Stimulated activated CD4-positive, alpha-beta T cell treated with anti-CD3 and anti-CD28 coated beads, Interleukin-2, amount 100 ng/mL, for 48 hours (primary cell): Measurements from ENCODE around the gene MYO10.
"Not testable (repeated sequence)": the region's sequence is repeated elsewhere in the genome, so short reads cannot be mapped to it uniquely, and the experiment has no call there.

Experiments
- DNase-seq, 2 donors: peaks; one replicate each; pipeline ENCODE4 v3.0.0-alpha.2; 2020

The MYO10 gene

DNA sequence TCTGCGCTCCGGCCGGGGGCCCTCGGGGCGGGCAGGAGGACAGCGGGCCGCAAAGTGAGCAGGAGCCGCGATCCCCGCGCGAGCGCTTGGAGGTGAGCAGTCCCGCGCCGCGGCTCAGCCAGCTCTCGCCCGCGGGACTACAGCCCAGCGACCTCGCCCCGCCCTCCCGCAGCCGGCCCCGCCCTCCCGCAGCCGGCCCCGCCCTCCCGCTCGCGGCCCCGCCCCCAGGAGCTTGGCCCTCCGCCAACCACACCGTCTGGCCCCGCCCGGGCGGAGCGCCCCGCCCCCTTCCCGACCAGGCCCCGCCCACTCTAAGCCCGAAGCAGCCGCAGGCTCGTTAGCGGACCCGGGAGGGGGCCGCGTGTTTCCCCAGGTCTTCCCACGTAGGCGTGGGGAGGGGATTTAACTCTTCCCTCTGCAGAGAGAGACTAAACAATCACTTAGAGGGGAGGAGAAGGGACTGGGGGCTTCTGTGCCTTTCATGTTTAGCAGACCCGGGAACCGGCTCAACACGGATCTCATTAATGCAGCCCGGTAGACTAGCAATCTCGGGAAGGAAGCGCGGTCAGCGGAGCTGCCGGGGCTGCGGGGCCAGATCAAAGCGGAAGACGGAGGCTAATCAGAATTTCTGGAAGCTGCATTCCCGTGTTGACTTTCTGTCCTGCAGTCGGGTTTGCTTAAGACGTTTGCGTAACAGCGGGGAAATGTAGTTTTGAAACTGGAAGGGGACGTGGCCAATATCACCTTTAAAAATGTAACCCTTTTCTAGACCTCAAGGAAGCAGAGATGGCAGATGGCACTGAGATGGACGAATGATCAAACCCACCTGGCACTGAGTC lies at the start of gene MYO10:
Gene MYO10, minus strand, starts transcription at position 139 of the 839 bp plus-strand sequence. CDS start 480 bp downstream, outside the sequence.
- peak; percentile 46 to 76 for DNase-seq

DNA sequence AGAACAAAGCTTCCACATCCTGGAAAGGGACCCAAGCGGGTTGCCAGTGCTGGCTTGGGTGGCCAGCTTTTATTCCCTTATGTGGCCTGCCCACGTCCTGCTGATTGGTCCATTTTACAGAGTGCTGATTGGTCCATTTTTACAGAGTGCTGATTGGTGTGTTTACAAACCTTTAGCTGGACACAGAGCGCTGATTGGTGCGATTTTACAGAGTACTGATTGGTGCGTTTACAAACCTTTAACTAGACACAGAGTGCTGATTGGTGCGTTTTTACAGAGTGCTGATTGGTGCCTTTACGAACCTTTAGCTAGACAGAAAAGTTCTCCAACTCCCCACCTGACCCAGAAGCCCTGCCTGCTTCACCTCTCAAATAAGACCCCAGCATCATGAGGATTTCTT lies 49.2 kb upstream of the MYO10 start:
- not testable (repeated sequence) for DNase-seq

DNA sequence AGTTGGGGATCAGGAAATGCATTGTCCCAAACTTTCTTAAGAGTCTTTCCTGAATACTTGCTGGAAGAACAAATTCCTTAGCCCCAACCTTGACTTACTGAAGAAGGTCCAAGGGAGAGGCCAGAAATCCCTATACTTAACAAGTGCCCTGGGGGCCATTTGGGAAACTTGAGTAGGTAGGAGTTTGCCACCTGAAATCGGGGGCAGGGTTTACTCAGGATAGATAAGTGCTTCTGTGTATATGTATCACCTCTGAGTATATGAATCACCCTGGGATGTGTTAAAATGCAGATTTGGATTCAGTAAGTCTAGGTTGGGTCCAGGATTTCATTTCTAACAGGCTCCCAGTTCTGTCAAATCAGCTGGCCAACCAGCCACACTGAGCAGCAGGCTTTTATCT lies 47.9 kb upstream of the MYO10 start:
- DNase-seq, result no peak

DNA sequence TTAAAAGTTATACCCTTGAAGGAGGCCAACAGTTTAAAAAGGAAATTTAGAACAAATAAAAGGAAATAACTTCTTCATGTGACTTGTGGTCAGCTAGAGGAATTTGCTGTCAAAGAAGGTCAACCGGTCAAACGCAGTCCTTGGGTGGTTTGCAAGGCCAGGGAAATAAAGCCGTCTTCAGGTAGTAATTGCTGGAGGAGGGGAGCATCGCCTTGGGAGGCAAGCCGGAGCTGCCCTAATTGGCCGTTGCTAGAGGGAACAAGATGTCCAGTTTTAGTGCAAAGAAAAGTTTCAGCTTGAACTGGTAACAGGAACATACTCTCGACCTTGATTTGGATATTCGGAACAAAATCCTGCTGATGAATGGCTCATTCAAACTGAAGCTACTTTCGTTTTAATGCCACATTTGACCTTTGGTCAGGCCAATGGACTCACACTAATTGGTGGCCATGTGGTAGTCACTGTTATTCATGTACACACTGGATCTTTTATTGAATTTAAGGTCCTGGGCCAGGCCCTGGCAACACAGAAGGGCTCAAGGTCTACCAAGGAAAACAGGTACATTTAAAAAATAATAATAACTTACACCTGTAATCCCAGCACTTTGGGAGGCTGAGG lies 47.0 kb upstream of the MYO10 start:
- DNase-seq, result no peak

DNA sequence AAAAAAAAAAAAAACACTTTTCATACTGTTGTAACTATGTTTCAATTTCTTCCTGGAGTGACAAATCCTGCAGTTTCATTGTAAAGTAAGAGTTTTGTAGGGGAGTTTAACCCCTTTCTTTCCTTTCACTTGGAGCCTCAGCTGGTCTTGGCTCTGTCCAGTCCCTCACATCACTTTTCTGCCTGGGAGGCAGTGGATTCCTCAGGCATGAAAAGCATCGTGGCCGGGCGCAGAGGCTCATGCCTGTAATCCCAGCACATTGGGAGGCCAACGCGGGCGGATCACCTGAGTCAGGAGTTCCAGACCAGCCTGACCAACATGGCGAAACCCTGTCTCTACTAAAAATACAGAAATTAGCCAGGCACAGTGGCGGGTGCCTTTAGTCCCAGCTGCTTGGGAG lies 45.6 kb upstream of the MYO10 start:
- DNase-seq, result no peak

DNA sequence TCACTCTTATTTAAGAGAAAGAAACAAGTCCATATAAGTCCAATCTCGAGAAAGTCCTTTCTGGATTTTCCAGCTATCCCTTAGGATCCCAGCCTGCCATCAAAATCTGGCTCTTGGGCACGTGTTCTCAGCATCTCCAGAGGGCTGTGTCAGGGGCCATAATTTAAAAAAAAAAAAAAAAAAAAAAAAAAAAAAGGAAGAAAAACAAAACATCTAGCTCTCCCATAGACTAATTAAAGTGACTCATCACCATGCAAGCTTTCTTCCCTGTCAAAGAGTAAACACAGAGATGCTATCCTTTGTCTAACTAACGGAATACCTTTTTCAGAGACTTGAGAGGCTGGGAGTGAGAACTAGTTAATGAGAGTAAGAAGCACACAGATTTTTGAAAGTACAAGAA lies 44.9 kb upstream of the MYO10 start:
- DNase-seq, result no peak

DNA sequence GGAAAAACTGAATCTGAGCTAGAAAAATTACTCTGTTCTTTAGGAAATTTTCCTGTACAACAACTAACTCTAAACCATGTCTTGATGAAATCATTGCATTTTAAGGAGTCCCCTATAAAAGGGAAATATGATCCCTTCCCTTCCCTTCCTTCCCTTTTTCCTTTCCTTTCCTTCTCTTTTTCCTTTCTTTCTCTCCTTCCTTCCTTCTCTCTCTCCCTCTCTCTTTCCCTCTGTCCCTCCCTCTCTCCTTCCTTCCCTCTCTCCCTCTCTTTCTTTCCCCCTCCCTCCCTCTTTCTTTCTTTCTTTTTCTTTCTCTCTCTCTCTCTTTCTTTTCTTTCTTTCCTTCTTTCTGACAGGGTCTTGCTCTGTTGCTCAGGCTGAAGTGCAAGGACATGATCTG lies 42.2 kb upstream of the MYO10 start:
- DNase-seq, result no peak

DNA sequence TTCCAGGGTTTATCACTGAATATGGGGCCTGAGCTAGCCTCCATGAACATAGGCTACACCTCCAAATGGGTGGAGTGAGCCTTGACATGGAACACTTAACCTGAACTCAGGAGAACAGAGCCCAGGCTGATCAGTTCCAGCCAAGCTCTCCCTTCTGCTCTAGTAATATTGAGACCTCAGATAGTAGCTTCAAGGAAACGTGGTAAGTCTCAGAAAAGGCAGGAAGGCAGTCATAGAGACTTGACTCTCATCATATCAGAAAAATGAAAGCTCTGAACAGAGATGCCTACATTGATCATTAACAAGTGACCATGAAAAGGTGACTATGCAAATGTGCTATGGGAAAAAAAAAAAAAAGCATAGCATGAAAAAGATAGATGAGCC lies 40.5 kb upstream of the MYO10 start:
- no peak for DNase-seq

DNA sequence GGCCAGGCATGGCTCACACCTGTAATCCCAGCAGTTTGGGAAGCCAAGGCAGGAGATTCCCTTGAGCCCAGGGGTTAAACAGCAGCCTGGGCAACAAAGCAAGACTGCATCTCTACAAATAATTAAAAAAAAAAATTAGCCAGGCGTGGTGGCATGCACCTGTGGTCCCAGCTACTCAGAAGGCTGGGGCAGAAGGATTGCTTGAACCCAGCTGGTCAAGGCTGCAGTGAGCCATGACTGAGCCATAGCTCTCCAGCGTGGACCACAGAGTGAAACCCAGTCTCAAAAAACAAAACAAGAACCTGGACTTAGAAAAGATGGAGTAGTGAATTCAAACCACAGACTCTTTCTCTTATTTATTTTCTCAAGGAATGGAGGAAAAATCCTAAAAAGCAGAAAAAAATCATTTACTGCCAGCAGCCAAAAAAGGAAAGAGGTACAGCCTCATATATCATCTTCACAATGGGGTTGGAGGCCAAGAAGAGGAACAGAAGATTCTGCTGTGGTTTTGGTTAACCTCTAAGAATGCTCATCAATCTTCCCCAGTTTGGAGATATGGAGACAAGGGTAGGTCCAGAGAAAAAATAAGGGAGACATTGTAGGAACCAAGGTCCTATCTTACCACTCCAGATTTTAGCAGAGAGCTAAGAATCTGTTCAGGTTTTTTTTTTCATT lies 40.0 kb upstream of the MYO10 start:
- DNase-seq, result no peak

DNA sequence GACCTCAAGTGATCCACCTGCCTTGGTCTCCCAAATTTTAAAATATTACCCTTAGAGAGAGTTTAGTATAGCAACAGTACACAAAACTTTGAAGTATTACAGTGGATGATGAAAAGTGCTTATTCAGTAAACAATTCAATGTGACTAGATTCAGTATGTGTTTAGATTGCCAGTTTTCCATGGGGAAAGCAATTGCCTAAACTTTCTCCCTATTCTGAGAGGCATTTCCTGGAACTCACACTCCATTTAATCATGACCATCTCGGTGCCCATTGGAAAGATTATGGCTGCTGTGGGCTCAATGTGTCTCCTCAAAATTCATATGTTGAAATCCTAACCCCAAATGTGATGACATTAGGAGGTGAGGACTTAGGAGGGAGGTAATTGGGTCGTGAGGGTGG lies 38.9 kb upstream of the MYO10 start:
- no peak for DNase-seq

DNA sequence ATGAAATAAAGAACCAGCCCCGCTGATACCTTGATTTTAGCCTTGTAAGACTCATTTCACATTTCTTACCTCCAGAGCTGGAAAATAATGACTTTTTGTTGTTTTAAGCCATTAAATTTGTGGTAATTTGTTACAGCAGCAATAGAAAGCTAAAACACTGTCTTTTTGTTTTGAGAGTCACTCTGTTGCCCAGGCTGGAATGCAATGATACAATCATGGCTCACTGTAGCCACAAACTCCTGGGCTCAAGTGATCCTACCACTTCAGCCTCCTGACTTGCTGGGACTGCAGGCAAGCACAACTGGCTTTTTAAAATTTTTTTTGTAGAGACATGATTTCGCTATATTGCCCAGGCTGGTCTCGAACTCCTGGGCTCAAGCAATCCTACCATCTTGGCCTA lies 34.7 kb upstream of the MYO10 start:
- DNase-seq, result no peak

DNA sequence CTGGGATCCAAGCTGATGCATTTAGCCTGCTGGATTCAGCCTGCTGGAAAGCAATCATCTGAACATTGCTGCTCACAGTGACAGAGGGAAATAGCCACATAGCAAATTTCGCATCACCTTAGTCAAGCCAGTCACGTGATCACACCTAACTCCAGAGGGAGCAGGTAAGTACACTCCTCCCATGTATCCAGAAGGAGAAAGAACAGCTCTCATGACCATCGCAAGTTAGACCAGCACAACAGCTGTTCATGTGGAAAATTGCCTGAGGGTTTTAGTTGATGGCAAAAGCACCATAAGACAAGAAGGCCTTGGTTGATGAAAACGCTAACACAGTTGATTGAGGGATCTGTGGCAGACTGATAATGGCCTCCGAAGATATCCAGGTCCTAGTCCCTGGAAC lies 34.2 kb upstream of the MYO10 start:
- DNase-seq, result no peak

DNA sequence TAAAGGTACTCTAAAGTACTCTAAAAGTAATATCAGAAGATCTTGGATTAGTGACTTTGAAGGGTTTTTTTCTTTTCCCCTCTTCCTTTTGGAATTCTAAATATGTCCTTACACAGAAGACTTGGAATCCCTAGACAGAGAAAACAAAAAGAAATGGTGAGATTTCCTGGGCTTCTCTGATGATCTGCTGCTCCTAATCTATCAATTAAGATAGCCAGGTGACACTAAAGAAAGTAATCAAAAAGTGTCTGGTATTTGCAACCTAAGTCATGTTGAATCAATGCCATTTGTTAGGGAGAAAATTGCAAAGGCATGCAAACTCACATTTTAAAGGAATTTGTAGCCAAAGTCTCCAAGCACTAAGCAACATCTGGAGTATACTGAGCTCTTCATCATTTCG lies 29.5 kb upstream of the MYO10 start:
- no peak for DNase-seq

DNA sequence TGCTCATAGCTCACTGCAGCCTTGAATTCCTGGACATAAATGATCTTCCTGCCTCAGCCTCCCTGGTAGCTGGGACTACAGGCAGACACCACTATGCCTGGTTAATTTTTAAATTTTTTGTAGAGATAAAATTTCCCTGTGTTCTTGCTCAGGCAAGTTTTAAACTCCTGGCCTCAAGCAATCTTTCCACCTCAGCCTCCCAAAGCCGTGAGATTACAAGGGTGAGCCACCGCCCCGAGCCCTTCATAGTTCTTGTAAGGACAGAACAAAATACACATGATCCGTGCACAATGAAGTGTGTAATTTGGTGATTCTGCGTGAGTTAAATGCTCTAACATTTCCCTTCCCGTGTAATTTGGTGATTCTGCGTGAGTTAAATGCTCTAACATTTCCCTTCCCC lies 27.7 kb upstream of the MYO10 start:
- no peak for DNase-seq

DNA sequence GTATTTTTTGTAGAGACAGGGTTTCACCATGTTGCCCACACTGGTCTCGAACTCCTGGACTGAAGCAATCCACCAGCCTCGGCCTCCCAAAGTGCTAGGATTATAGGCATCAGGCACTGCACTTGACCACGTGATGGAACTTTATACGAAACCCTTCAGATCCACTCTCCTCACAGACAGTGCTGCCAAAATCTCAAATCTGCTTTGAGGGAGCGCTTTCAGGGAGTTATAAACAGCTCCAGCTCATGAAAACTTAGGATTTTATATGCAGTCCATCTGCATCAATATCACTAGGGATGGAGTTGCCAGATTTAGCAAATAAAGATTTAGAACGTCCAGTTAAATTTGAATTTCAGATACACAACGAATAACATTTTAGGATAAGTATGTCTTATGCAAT lies 25.0 kb upstream of the MYO10 start:
- DNase-seq, result no peak

DNA sequence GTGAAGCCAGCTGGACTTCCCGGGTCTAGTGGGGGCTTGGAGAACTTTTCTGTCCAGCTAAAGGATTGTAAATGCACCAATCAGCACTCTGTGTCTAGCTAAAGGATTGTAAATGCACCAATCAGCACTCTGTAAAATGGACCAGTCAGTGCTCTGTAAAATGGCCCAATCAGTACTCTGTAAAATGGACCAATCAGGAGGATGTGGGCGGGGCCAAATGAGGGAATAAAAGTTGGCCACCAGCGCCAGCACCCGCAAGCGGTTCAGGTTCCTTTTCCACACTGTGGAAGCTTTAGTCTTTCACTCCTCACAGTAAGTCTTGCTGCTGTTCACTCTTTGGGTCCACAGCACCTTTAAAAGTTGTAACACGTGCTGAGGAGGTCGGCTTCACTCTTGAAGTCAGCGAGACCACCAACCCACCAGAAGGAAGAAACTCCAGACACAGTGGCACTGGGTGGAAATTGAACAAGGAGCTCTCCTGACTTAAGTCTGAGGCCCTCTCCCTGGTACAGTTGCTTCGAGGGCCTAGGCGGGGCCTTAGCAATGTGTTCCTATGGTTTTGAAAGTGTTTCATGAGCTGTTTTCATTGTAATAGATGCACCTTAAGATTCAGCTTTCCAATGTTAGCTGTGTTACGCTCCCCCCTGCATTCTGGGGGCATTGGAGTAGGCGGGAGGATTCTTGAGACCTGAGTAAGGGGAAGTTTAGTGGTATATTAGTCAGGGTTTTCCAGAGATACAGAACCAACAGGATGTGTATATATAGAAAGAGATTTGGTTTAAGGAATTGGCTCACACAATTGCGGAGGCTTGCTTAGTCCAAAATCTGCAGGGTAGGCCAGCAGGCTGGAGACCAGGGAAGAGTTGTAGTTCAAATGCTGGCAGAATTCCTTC lies 21.5 kb upstream of the MYO10 start:
- DNase-seq, result no peak

DNA sequence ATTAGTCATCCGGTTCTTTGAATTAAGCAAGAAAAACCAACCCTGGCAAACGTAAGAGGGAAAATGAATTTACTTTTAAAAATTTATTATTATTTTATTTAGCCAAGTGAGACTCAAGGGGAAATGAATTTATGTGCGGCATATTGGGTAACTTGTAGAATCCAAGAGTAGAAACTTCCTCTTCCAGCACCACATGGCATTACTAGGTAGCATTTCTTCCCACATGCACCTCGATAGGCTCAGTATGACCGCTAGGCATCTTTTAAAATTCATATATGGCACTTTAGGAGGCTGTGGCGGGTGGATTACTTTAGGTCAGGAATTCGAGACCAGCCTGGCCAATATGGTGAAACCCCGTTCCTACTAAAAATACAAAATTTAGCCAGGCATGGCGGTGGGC lies 17.6 kb upstream of the MYO10 start:
- DNase-seq, result no peak

DNA sequence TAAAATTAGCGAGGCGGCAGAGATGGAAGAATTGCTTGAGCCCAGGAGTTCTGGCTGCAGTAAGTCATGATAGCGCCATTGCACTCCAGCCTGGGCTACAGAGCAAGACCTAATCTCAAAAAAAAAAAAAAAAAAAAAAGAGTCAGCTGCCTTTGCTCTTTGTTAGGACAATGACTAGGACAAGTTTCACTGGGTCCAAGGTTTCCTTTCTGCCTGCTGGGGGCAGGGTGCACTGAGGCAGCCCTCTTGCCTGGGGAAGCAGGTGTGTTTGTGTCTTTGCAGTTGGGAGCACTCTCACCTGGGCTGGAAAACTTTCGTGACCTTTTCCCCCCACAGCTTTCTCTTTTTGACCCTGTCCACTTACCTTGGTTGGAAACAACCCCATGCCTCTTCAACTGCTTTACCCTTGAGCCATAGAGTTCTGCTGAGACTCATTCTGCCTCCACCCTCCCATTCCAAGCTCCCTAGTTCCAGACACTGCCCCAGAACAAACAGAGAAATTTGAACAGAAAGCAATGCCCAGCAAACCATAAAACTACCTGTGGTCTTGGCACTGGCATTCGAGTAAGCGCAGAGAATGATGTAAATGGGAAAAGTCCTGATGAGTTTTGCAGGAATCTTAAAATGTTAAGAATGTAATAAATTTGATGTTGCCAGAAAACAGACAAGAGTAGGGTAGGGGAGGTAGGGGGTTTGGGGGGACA lies 17.0 kb upstream of the MYO10 start:
- no peak for DNase-seq

DNA sequence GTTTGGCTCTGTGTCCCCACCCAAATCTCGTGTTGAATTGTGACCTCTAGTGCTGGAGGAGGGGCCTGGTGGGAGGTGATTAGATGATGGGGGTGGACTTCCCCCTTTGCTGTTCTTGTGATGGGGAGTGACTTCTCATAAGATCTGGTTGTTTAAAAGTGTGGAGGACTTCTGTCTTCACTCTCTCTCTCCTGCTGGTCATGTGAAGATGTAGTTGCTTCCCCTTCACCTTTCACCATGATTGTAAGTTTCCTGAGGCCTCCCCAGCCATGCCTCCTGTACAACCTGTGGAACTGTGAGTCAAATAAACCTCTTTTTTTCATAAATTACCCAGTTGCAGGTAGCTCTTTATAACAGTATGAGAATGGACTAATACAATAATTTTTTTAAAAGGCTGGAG lies 10.6 kb upstream of the MYO10 start:
- no peak for DNase-seq

DNA sequence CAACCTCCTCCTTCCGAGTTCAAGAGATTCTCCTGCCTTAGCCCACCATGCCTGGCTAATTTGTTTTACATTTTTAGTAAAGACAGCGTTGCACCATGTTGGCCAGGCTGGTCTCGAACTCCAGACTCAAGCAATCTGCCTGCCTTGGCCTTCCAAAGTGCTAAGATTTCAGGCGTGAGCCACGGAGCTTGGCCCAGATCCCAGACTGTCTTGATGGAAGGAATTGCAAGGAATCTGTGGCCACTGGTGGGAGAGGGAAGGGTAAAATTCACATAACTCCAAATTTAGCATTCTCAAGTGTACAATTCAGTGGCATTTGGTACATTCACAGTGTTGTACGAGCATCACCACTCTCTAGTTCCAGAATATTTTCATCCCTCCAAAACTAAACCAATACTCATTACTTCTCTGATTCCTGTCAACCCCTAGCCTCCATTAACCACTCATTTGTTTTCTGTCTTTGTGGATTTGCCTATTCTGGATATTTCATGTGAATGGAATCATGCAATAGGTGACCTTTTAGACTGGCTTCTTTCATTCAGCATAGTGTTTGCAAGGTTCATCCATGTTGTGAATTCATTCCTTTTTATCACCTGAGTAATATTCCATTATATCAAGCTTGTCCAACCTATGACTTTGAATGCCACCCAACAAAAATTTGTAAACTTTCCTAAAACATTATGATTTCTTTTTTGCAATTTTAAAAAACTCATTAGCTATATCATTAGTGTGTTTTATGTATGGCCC lies 8.9 kb upstream of the MYO10 start:
- DNase-seq, result no peak

DNA sequence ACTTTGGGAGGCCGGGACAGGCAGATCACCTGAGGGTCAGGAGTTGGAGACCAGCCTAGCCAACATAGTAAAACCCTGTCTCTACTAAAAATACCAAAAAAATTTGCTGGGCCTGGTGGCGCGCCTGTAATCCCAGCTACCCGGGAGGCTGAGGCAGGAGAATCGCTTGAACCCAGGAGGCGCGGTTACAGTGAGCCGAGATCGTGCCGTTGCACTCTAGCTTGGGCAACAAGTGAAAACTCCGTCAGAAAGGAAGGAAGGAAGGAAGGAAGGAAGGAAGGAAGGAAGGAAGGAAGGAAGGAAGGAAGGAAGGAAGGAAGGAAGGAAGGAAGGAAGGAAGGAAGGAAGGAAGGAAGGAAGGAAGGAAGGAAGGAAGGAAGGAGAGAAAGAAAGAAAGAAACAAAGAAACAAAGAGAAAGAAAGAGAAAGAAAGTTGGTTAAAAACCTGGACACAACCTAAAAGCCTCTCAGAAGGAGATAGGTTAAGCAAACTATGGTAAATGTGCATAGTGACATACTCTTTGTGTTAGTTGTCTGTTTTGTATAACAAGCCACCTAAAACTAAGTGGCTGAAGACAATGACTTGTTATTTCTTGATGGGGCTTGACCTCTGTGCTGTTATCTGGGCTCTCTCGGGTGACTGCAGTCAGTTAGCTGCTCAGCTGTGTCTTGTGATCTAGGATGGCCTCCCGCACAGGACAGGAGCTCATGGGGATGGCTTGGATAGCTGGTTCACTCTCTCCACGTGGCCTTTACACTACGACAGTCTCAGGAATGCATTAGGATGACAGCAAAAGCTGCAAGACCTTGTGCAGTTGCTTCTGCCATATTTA lies 8.0 kb upstream of the MYO10 start:
- no peak for DNase-seq
